ENCODE data around the gene DENND2A. TPM values are rescaled to one million over a fixed set of nuclear protein-coding genes. Genes with fewer than 3 reads are reported as not detected.
"Not testable (repeated sequence)": the region's sequence is repeated elsewhere in the genome, so short reads cannot be mapped to it uniquely, and the experiment has no call there.

DENND2A gene
- polyA plus RNA-seq, 2 of the 4 experiments (the other 2 are of a cell fraction) = 0.37 to 0.63 TPM

GRCh38 chr7:140670343-140670935 is 29.8 kb upstream of the DENND2A start:
- CTCF ChIA-PET = interaction anchor here (0.6 to 3.2 kb wide), 3 partner anchors 10 to 870 kb away, joined by 3 to 18 read pairs (median 6); no protein-coding TSS in a partner anchor
- POLR2A ChIA-PET = no interaction called here
- no peak for ATAC-seq
- Histone ChIP-seq H3K4me1 (peaks cover 15% of the 10 kb centered on the region; the same call in 1 of the 3 replicates), H3K27ac (no peak overlapping the region), H3K4me3 (no peak overlapping the region), H3K9me3 (no peaks in the 10 kb centered on the region), H3K4me2 (no peak overlapping the region)
- no peak for DNase-seq (ENCODE audit: low read depth in 1 of 2, low spot score in 1 of 2)
- no peak for FAIRE-seq
- TF ChIP-seq PHF8 (IDR thresholded peaks at IDR 0.05; ENCODE audit: borderline replicate concordance, low read depth) (no peak), ATOH8 (CRISPR knock-in tag; IDR thresholded peaks at IDR 0.05; ENCODE audit: low read depth) (no peak), CHD2 (IDR thresholded peaks at IDR 0.05; ENCODE audit: low read length, partially characterized antibody) (no peak), EHF (CRISPR knock-in tag; IDR thresholded peaks at IDR 0.05) (no peak), BHLHE40 (IDR thresholded peaks at IDR 0.05; ENCODE audit: low read depth, low read length) (no peak), PBX3 (IDR thresholded peaks at IDR 0.05) (no peak), TP53 (CRISPR knock-in tag; IDR thresholded peaks at IDR 0.05) (no peak), FOSL2 (IDR thresholded peaks at IDR 0.05) (no peak), FOSL2 (CRISPR knock-in tag; IDR thresholded peaks at IDR 0.05) (no peak), RCOR1 (IDR thresholded peaks at IDR 0.05; ENCODE audit: low read depth, low read length) (no peak), EP300 (IDR thresholded peaks at IDR 0.05) (no peak), HOXB13 (CRISPR knock-in tag; IDR thresholded peaks at IDR 0.05; ENCODE audit: low read depth) (no peak), SREBF2 (IDR thresholded peaks at IDR 0.05) (no peak), TFCP2L1 (CRISPR knock-in tag; IDR thresholded peaks at IDR 0.05) (no peak), HOXA7 (CRISPR knock-in tag; IDR thresholded peaks at IDR 0.05) (no peak), HOXB5 (CRISPR knock-in tag; IDR thresholded peaks at IDR 0.05) (no peak), CBX2 (IDR thresholded peaks at IDR 0.05; ENCODE audit: borderline replicate concordance, low read depth) (no peak)
- WGBS (ENCODE audit: missing lambda C conversion rate) = 52% methylated on average over 4 of the region's 4 CpGs

- CTCF ChIA-PET = interaction anchor here (0.6 to 3.2 kb wide), 5 partner anchors 9 to 871 kb away, joined by 3 to 18 read pairs (median 6); no protein-coding TSS in a partner anchor
- POLR2A ChIA-PET; H3K4me2 ChIP-seq; H3K9me3 ChIP-seq; H3K4me3 ChIP-seq; DNase-seq (ENCODE audit: low read depth in 1 of 2, low spot score in 1 of 2); H3K27ac ChIP-seq; FAIRE-seq; ATAC-seq: not testable (repeated sequence)
- H3K4me1 ChIP-seq = peaks cover 15% of the 10 kb centered on the region; the same call in 1 of the 3 replicates
- 77% methylated on average over 10 of the region's 10 CpGs for WGBS (ENCODE audit: missing lambda C conversion rate)
Measured at GRCh38 chr7:140669862-140670261, 29.2 kb upstream of the DENND2A start.

- ChIA-PET CTCF (interaction anchor here (0.6 to 3.2 kb wide), 6 partner anchors 9 to 346 kb away, joined by 3 to 18 read pairs (median 4); partner anchors contain the start of gene MRPS33), POLR2A (no interaction called here)
- Histone ChIP-seq H3K9me3 (no peaks in the 10 kb centered on the region), H3K27ac (no peak overlapping the region), H3K4me1 (peaks cover 11% of the 10 kb centered on the region; the same call in 1 of the 3 replicates), H3K4me3 (no peak overlapping the region), H3K4me2 (no peak overlapping the region)
- no peak for TF ChIP-seq SMC3 (IDR thresholded peaks at IDR 0.05)
- DNase-seq (ENCODE audit: low read depth in 1 of 2, low spot score in 1 of 2) (no peak), FAIRE-seq (no peak), ATAC-seq (no peak)
- WGBS (ENCODE audit: missing lambda C conversion rate) = 94% methylated on average over 3 of the region's 3 CpGs
Measured at GRCh38 chr7:140669352-140669751, 28.7 kb upstream of the DENND2A start.

- TF ChIP-seq RAD21 (conservative IDR thresholded peaks at IDR 0.05 in 1 of 2, IDR thresholded peaks at IDR 0.05 in 1 of 2) = no peak
- no peak for TF ChIP-seq GATA3 (IDR thresholded peaks at IDR 0.05; ENCODE audit: borderline replicate concordance)
- TF ChIP-seq FOSL2 (IDR thresholded peaks at IDR 0.05) = no peak
- TF ChIP-seq FOSL2 (CRISPR knock-in tag; IDR thresholded peaks at IDR 0.05) = no peak
- no peak for TF ChIP-seq BHLHE40 (IDR thresholded peaks at IDR 0.05; ENCODE audit: low read depth, low read length)
- no peak for TF ChIP-seq NPAS2 (CRISPR knock-in tag; IDR thresholded peaks at IDR 0.05; ENCODE audit: borderline replicate concordance)
- no peak for TF ChIP-seq JUN (IDR thresholded peaks at IDR 0.05)
- no peak for TF ChIP-seq CHD2 (IDR thresholded peaks at IDR 0.05; ENCODE audit: low read length, partially characterized antibody)
Measured at GRCh38 chr7:140668641-140669040, 28.0 kb upstream of the DENND2A start.

More at GRCh38 chr7:140668641-140669040, 28.0 kb upstream of the DENND2A start:
- H3K4me3 ChIP-seq = no peak overlapping the region
- ChIA-PET CTCF (interaction anchor here (0.6 to 3.2 kb wide), 6 partner anchors 8 to 346 kb away, joined by 3 to 18 read pairs (median 4); partner anchors contain the start of gene MRPS33), POLR2A (no interaction called here)
- ATAC-seq (no peak), FAIRE-seq (no peak), DNase-seq (ENCODE audit: low read depth in 1 of 2, low spot score in 1 of 2) (no peak)
- peaks cover 4% of the 10 kb centered on the region; the same call in 1 of the 3 replicates for H3K4me1 ChIP-seq
- H3K4me2 ChIP-seq = no peak overlapping the region
- WGBS (ENCODE audit: missing lambda C conversion rate) = 47% methylated on average over 1 of the region's 1 CpG
- no peaks in the 10 kb centered on the region for H3K9me3 ChIP-seq
- H3K27ac ChIP-seq = no peak overlapping the region

Data from A549 (cell line).